Middle frontal gyrus (tissue), 1 donor: ENCODE measurements around the gene SENP1.

Source experiments
- DNase-seq: peaks from one replicate; pipeline ENCODE4 v3.0.0-alpha.2; 2015; ENCODE audit warnings: low spot score; ENCODE audit errors: extremely low spot score

Gene SENP1

DNA sequence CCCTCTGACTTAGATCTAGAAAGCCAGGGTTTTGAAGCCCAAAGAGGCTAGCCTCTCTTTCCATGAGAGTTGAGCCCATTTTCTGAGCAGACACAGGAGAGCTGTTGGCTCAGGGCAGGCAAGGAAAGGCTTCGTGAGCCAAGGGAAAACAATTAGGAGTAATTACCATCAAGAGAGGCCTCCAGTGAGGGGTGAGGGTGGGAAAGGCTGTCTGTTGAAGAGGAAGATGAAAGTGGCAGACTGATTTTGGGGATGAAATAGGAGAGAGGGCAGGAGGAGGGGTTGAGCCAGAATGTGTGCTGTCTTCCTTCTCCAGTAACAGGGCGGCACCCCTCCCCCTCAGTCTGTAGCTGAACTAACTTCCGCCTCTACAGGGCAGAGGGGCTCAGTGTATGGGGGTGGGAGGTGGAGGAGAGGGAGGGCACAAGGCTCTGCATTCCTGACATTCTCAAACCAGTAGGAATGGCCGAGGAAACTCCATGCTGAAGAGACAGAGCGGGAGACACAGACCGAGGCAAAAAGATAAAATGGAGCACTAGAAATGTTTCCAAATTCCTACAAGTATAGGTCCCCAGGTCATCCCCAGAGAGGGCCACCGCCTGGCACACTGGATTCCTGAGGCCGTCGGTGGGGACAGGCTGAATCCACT is 68.5 kb downstream of the SENP1 start:
- DNase-seq: no peak

DNA sequence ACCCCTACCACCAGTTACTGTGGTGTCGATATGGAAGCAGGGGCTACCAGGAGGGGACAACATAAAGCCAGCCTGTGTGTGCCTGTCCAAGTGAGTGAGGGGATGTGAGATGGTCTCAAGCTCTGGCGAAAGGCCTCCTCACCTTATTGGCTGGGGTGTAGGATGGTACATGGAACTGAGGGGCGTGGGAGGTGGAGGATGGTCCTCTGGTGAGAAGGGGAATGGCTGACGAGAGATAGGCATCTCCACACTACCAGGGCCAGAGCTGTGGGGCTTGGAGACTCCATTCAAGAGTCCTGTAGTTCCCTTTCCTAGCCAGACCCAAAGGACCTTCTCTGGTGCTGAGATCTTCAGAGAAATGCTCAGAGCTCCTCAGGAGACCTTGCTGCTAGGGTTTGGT is 69.1 kb downstream of the SENP1 start:
- DNase-seq: no peak

DNA sequence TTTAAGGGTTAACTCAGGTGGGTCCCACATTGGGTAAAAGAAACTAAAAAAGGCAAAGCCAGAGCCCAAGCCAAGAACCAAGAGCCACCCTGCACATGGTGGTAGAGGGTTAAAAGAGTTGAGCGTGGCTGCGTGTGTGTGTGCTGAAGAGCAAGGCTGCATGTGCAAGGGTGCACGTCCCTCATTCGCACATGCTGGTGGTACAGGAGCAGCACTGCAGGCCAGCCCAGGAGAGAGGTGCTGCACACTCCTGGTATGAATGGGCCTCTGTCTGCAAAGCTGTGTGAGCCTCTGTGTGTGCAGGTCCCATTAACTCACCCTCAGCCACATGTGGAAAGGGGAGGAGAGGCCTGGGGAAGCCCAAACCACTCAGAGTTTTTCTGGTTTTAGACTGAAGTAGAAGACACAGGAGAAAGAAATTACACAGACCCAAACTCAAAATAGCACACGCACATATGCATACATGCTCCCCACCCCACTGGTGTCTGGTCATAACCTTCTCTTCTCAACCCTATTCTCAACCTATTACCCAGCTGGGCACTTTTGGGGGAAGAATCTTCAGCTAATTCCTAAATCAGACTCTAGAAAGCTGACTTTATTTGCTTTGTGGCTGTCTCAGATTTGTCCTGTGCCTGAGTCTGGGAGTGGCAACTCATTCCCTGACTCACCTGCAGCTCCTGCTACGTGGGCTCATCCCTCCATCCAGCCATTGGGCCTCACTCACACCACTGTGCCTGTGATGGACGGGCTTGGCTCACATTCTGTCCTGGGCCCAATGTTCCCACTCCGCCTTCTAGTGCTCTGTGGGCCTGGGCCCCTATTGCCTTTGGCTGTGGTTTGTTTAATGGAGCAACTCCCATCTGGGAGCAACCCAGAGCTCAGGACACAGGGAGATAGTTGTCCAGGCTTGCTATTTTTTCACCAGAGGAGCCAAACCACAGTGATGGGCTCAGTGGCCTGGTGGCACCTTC is 70.8 kb downstream of the SENP1 start:
- DNase-seq: no peak

DNA sequence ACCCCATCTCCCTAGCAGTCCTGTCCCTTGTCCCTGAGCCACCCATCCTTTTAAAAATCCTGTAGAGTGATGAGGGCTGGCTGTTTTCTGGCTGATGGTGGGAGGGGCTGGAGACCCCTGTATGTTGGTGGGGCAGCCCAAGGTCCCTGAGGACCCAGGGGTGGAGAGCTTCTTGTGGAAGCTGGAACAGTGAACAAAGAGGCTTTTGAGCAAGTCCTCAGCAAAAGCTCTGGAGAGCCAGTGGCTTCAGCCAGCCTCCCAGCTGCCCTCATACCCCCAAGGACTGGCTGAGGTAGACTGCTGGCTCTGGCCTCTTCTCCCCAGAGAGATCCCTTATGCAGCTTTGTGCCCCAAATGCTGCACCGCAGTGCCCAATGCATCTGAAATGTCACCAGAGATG is 72.4 kb downstream of the SENP1 start:
- no peak for DNase-seq

DNA sequence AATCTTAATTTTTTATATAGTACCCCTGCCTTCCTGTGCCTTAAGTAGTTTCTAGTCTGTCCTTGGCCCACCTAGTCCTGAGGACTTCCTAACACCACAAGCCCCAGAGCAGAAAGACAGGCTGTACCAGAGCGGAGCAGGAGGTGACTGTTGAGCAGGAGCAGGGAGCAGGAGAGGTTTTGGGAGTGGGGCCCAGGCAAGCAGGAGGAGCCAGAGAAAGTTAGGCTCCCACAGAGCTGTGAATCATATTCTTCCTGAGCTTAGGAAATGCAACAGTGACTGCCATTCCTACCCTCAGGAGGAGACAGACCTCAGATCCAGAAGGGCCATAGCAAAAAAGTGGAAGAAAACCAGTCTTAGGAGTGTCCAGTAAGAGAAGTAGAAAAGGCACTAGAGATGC is 73.3 kb downstream of the SENP1 start:
- no peak for DNase-seq

DNA sequence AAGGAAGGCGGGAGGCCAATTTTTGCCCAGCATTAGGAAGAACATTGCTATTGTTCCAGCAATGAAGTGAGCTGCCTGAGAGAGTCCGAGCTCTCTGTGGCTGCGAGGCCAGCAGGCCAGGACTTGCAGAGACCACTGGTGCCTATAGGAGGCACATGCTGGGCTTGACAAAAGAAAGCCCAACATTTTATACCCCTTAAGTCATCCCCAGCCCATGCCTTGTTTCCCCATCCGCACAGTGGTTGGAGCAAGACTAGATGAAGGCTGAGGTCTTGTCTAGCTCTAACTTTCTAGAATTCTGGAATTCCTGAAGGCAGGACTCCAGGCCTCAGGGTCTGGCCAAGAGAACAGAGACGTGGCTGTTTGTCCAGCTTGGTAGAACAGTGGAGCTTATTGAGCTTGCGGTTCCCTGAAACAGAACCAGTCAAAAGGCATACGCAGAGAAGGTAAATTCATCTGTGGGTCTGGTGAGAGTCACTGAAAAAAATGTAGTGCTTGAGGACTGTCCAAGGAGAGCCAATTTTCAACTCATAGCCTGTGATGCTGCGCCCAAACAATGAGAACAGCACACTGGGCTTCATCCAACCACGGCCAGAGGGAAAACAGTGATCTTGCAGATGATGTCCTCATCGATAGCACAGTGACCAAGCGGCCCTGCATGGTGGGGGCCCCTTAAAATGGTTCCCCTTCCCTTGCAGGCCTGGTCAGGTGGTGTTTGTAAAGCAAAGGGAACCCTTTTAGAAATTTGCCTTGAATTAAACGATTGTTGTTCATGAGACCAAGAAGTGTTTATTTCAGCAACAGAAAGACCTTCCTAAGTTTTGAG is 74.5 kb downstream of the SENP1 start:
- no peak for DNase-seq

DNA sequence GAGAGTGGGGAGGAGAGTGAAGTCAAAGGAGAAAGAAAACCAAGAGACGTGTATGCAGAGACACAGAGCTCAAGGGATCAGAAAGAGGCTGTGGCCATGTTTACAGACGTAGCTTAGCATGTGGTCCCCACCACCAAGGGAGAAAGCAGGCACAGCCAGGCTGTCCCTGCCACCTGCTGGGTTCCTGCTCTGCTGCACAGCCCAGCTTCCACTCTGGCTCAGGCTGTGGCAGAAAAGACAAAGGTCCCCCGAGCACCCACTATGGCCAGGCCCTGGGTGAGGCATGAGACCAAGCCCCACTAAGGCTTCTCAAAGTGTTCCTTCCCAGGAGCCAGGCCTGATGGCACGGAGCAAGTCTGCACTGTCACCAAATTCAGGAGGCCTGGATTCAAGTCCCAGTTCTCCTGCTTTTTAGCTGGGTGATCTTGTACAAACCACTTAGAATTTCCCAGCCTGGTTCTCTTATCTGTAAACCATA is 75.7 kb downstream of the SENP1 start:
- no peak for DNase-seq

DNA sequence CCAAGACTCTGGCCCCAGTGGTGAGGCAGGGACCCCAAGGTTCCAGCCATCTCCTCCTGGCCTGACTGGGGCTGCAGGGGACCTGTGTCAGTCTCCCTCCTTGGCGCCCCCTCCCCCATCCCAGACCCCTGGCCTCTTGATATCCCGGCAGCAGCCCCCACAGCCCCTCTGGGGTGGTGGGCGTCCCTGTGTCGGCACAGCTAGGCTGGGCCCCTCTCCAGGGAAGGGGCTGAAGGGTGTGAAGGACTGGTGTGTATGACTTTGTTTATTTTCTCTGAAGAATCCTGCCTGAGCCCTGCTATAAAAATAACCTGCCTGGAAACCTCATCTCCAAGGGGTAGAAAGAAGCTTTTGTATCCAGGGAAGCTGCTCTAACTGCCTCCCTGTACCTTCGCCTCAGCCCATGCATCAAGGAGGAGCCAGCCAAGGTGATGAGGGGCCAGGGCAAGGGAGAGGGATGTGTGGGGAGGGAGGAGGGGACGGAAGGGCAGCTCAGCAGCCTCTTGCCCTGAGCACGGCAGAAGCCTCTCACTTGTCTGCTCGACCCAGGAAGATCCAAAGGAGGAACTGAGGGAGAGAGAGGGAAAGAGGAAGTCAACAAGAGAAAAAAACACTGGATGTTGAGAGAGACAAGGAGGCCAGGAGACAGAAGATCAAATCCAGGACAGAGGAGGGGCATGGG is 76.2 kb downstream of the SENP1 start:
- DNase-seq: no peak

DNA sequence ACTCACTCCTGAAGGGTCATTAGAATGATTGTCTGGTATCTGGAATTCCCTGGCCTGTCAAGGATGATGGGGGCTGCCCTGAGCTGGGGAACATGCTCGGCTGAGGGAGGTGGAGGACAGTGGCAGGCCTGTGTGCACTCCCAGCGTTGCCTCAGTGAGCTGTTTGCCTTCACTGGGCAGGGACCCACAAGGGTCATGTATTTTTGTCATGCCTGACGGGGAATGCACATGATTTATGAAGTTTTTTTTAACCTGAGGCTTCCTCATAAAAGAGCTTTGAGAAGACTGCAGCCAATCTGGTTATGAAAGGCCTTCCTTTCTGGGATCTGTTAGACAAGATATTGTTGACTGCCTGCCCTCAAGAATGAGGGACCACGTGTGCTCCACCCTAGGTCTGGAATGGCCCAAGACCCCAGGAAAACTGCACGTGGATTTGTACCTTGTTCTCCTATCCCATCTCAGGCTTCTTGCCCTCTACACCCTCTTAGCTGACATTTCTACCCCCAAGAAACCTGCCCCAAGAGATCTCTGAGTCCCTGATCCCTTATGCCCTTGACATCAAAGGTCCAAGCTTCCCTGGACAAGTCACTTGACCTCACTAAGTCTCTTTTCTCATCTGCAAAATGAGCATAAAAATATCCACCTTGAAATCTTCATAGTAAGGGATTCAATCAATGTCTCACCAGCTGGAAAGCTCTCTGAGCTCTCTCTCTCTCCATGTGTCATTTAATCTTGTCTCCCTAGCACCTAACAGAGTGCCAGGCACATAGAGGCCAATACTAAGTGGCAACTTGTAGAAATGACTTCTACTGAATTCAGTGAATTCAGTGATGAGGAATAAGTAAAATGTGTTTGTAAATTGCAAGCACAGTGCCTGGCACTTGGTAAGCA is 77.1 kb downstream of the SENP1 start:
- no peak for DNase-seq

DNA sequence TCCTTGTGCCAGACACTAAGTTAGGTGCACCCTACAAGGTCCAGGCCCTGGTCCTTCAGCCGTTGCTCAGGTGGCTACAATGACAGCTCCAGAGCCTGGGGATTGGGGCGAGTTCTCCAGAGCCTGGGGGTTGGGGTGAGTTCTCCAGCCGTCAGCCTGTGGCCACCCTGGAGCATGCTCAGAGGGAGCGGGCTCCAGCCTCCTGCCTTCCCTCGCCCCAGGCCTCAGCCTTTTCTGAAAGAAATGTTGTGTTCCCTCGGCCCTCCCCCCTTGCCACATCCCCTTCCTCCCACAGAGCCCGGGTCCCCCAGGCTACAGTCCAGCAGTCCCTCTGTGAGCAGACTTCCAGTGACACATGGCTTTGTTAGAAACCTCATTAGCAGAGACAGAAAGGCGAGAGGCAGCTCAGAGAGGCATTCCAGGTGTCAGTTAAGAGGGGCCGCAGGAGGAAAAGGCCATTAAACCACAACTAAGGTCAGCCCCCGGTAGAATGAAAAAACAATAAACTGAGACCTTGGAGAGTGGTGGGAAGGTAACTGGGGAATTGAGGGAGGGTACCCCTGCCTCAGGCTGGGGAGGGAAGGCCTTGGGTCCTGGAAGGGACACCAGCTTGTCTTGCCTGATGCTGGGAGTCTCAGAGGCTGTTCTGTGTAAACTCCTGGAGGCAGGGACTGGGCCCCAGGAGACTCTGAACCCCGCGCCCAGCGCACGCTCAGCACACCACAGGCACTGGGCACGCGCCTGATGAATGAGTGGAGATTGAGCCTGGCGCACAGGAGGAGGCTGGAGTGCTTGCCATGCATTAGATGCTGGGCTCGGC is 78.5 kb downstream of the SENP1 start:
- DNase-seq: no peak

DNA sequence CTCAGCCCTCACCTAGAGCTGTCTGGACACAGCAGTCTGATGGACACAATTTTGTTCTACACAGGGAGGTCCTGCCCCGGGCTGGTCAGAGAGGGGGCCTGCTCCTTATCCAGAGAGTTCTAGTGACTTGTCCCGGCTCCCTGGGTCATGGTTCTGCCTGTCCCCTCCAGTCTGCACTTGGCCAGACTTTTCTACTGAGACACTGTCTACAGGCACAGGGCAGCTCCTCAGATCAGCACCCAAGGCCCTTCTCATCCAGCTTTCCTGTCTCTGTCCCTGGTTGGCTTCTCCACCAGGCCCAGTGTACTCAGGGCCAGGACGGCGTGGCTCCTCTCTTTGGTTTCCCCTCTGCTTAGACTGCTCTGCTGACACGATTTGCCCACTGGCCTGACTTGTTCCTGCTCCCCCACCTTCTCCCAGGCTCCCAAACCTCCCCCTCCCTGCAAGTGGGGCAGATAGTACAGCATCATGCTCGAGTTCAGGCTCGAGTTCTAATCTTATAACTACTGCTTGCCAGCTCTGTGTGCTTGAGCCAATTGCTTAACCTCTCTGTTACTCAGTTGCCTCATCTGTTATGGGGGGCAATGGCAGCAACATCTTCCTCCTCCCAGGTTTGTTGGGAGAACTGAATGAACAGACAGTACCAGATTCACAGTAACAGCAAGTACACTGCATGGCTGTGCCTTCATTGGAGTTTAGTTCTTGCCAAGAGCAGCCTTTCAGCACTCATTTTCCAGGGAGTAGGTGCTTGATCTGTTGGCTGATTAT is 79.6 kb downstream of the SENP1 start:
- no peak for DNase-seq

DNA sequence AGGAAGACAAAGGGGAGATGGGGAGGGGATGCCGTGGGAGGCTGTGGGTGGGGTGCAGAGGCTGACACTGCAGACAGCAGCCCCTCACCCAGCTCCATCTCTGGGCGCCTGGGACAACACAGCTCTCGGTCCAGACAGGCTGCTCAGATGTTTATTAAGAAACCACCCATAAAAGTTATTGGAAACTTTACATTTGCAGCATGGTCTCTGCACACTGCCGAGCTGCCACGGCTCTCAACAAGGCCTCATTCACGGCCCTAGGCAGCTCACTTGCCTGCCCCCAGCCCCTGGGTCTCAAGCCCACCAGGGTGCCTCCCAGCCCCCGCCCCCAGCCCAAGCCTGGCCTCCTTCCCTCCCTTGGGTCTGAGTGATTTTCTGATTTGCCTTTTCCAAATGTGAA is 80.6 kb downstream of the SENP1 start:
- DNase-seq: no peak

DNA sequence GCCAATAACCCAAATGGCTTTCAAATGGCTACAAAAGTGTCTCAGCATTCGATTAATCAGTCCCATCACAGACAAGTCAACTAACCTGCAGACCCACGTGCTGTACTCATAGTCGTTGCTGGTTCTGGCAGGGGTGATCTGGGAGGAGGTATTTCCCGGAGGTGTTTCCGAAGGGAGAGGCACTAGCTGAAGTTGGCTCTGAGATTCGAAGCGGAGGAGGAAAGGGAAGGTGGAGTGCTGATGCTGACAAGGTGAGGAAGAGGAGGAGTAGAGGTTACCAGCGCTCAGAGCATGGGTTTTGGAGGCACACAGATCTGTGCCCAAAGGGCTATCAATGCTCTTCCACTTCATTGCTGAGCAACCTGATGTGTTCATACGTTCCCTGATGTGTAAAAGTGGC is 81.1 kb downstream of the SENP1 start:
- no peak for DNase-seq

DNA sequence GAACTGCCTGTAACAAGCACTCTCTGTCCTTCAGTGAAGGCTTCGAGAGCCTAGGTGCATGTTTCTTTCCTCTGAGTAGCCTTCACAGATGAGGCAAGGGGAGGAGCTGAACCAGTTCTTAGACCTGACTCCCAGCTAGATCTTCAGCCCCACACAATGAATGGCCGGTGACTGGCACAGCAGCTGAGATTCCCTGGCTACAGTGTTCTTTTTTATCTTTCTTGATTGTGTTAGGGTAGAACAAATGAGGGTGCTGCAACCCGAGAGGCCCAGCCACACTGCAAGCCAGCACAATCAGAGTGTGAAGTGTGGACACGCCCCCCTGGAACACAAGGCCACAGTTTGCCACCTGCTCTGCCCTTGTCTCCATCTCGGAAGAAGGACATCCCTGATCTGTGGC is 82.5 kb downstream of the SENP1 start:
- no peak for DNase-seq

DNA sequence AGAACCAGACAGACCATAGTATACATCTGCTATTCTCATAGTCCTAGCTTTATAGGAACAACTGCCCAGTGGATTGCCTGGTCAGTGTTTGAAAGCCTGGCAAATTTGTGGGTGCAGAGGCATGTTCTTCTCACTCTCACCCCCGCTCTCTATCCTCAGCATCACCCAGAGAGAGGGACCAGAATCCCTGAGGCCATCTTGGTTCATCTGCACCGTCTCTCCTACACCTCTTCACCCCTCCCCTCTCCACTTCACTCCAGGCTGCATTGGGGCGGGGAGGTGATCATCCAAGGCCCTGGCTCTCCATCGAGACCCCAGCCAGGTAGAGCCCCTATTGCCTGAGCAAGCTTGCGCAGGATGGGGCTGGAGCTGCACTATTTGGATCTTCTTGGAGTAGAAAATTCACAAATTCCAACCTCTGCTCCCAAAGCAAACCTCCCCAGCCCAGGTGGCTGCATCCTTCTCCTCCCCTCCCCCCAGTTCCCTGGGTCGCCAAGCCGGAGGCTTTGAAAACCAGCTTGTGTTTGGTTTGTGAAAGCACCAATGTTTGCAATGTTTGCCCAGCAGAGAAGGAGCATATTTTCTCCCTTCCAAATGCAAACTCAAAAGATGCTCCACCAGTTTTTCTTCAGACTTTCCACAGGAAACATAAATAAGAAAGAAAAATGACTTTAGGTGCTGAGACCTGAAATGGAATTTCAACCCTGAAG is 83.0 kb downstream of the SENP1 start:
- DNase-seq: no peak

DNA sequence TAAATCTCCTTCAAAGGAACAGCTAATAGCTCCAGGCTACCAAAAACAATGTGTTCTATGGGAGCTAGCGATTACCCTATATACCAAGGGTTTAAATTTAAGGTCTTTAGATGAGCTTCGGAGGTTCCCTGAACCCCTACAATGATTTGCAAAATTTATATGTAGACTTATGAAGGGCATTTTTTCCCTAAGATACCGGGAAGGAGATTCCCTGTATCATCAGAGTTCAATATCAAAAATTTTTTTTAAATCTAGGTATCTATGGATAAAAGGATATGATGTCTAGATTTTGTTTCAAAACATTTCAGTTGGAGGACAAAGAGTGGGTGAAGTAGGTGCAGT is 83.7 kb downstream of the SENP1 start:
- DNase-seq: no peak

DNA sequence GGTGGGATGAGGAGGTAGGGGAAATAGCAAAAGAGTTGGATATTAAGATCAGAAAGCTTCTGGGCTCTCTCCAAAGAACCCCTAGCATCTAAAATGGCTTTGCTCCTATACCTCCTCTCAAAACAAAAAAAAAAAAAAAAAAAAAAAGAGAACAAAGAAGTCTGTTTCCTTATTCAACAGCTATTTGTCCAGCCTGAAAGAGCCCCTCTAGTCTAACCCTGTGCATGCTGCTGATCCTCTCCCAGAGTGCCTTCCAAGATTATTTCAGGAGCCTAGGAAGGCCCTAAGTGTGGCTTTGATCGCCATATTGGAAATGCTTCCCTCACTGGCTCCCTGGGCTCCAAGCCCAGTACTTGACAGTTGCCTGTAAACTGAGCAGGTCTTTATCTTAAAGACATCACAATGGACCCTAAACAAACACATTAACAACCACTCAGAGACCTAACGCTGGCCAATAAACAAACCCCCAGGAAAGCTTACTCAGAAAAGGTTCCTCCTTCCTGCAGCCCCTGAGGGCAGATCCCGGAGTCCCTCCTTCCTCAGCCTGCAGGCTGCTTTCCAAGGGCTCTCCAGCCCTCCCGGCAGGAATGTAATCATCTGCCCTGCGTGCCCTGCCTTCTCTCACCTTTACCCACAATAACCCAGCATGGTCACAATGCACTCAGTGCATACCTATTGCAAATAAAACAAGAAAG is 84.2 kb downstream of the SENP1 start:
- no peak for DNase-seq
